HCT116 (cell line): ENCODE data around the gene ZIC4.

Source experiments
- CBX3 ChIP-seq: IDR thresholded peaks from 2 replicates; pipeline ENCODE4 v1.6.1; 2012; ENCODE audit warnings: low read depth
- CEBPB ChIP-seq: IDR thresholded peaks from 2 replicates; pipeline ENCODE4 v1.6.1; 2012; ENCODE audit warnings: low read depth
- ELF1 ChIP-seq: IDR thresholded peaks from 2 replicates; pipeline ENCODE4 v1.6.1; 2012; ENCODE audit warnings: low read depth, borderline replicate concordance
- EZH2 ChIP-seq: fragments of 200-600 bp; sonication (generic); IDR thresholded peaks from 2 replicates; pipeline ENCODE4 v1.6.1; 2017; ENCODE audit warnings: antibody characterized with exemption, mixed run types
- POLR2A ChIP-seq: IDR thresholded peaks from 2 replicates; pipeline ENCODE4 v1.7.0; 2011; ENCODE audit warnings: borderline replicate concordance; ENCODE audit not compliant: insufficient read depth, insufficient read length; ENCODE audit errors: extremely low read depth
- RAD21 ChIP-seq: IDR thresholded peaks from 2 replicates; pipeline ENCODE4 v1.6.1; 2012; ENCODE audit warnings: low read depth, mild to moderate bottlenecking
- SIN3A ChIP-seq: IDR thresholded peaks from 2 replicates; pipeline ENCODE4 v1.6.1; 2012; ENCODE audit warnings: low read depth
- TF ChIP-seq, protein P1 (sequence below), 3 experiments: fragments of 200-600 bp in 1 of 3; sonication (generic) in 1 of 3; IDR thresholded peaks in 2 of 3; conservative IDR thresholded peaks in 1 of 3; 2 replicates each; pipeline ENCODE4 v1.5.1; 2012 to 2017; ENCODE audit warnings: low read depth in 2 of 3, low read length in 2 of 3, antibody characterized with exemption in 1 of 3, borderline replicate concordance in 1 of 3, control low read depth in 1 of 3, mild to moderate bottlenecking in 1 of 3, mixed read lengths in 1 of 3, mixed run types in 1 of 3, moderate library complexity in 1 of 3; ENCODE audit not compliant: insufficient read depth in 1 of 3
- TF ChIP-seq, protein P2 (sequence below): IDR thresholded peaks from 2 replicates; pipeline ENCODE4 v1.6.1; 2012; ENCODE audit warnings: low read depth

DNA sequence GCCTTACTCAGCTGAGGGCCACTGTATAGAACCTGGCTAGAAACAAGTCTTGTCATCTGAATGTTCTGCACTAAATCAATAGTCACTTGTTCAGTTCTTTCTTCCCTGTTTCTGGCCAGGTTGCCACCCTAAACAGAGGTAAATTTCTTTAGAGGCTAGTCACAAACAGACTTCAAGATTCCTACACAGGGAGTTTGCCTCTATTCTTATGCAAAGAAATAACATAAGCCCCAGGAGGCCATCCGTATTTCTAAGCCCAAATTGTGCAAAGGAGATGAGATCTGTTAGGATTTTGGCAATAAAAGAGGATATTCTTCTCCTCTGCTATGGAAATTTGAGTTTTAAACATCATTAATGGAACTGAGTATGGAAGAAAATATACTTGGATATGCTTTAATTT lies 4.9 kb downstream of the ZIC4 start:
- TF ChIP-seq, protein P1, sequence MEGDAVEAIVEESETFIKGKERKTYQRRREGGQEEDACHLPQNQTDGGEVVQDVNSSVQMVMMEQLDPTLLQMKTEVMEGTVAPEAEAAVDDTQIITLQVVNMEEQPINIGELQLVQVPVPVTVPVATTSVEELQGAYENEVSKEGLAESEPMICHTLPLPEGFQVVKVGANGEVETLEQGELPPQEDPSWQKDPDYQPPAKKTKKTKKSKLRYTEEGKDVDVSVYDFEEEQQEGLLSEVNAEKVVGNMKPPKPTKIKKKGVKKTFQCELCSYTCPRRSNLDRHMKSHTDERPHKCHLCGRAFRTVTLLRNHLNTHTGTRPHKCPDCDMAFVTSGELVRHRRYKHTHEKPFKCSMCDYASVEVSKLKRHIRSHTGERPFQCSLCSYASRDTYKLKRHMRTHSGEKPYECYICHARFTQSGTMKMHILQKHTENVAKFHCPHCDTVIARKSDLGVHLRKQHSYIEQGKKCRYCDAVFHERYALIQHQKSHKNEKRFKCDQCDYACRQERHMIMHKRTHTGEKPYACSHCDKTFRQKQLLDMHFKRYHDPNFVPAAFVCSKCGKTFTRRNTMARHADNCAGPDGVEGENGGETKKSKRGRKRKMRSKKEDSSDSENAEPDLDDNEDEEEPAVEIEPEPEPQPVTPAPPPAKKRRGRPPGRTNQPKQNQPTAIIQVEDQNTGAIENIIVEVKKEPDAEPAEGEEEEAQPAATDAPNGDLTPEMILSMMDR (IDR thresholded peaks at IDR 0.05 in 2 of 3, conservative IDR thresholded peaks at IDR 0.05 in 1 of 3; ENCODE audit: borderline replicate concordance in 1 of 3, insufficient read depth in 1 of 3, low read depth in 2 of 3, low read length in 2 of 3) = no peak
- no peak for TF ChIP-seq ELF1
- no peak for TF ChIP-seq RAD21
- TF ChIP-seq, protein P2, sequence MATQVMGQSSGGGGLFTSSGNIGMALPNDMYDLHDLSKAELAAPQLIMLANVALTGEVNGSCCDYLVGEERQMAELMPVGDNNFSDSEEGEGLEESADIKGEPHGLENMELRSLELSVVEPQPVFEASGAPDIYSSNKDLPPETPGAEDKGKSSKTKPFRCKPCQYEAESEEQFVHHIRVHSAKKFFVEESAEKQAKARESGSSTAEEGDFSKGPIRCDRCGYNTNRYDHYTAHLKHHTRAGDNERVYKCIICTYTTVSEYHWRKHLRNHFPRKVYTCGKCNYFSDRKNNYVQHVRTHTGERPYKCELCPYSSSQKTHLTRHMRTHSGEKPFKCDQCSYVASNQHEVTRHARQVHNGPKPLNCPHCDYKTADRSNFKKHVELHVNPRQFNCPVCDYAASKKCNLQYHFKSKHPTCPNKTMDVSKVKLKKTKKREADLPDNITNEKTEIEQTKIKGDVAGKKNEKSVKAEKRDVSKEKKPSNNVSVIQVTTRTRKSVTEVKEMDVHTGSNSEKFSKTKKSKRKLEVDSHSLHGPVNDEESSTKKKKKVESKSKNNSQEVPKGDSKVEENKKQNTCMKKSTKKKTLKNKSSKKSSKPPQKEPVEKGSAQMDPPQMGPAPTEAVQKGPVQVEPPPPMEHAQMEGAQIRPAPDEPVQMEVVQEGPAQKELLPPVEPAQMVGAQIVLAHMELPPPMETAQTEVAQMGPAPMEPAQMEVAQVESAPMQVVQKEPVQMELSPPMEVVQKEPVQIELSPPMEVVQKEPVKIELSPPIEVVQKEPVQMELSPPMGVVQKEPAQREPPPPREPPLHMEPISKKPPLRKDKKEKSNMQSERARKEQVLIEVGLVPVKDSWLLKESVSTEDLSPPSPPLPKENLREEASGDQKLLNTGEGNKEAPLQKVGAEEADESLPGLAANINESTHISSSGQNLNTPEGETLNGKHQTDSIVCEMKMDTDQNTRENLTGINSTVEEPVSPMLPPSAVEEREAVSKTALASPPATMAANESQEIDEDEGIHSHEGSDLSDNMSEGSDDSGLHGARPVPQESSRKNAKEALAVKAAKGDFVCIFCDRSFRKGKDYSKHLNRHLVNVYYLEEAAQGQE = no peak
- no peak for TF ChIP-seq POLR2A
- TF ChIP-seq EZH2 = no peak
- TF ChIP-seq CEBPB = no peak
- no peak for TF ChIP-seq CBX3
- TF ChIP-seq SIN3A = no peak
